Esophagus muscularis mucosa (tissue), 4 donors: ENCODE measurements around the gene IWS1. TPM values are rescaled to one million over a fixed set of nuclear protein-coding genes. Genes with fewer than 3 reads are reported as not detected.

Experiments
- DNase-seq: peaks from one replicate; pipeline ENCODE4 v3.0.0-alpha.2; 2017; ENCODE audit errors: extremely low spot score
- H3K27ac ChIP-seq, 4 donors: fragments of 200-600 bp; sonication (generic); replicated peaks in 1 of 4; 1 replicate in 3 of 4; 2 replicates in 1 of 4; pipeline ENCODE4 v1.5.1; 2016 to 2019; ENCODE audit warnings: mild to moderate bottlenecking in 1 of 4
- H3K27me3 ChIP-seq, 4 donors: fragments of 200-600 bp; sonication (generic); one replicate each; pipeline versions ENCODE4 v1.5.1 to v1.6.0; 2016 to 2019
- H3K36me3 ChIP-seq, 4 donors: fragments of 200-600 bp; sonication (generic); one replicate each; pipeline ENCODE4 v1.5.1; 2016 to 2019
- H3K4me1 ChIP-seq, 4 donors: fragments of 200-600 bp; sonication (generic); one replicate each; pipeline ENCODE4 v1.5.1; 2016 to 2019
- H3K4me3 ChIP-seq, 4 donors: fragments of 200-600 bp; sonication (generic); 1 replicate in 2 of 4; 2 replicates in 2 of 4; pipeline ENCODE4 v1.5.1; 2016 to 2019; ENCODE audit warnings: mild to moderate bottlenecking in 4 of 4, moderate library complexity in 1 of 4
- H3K9me3 ChIP-seq, 4 donors: fragments of 200-600 bp; sonication (generic); 1 replicate in 3 of 4; 2 replicates in 1 of 4; pipeline ENCODE4 v1.5.1; 2016 to 2019
- CTCF ChIP-seq, 3 experiments: fragments of 200-600 bp in 2 of 3; fragments of 450-650 bp in 1 of 3; sonication (generic) in 2 of 3; IDR thresholded peaks; one replicate each; pipeline ENCODE4 v1.5.1; 2017 to 2019; ENCODE audit warnings: antibody characterized with exemption in 3 of 3, mild to moderate bottlenecking in 2 of 3, moderate library complexity in 1 of 3
- EP300 ChIP-seq: sonication (generic); formaldehyde crosslinking; IDR thresholded peaks from one replicate; pipeline ENCODE4 v1.6.1; 2017; ENCODE audit warnings: antibody characterized with exemption
- POLR2A ChIP-seq: fragments of 450-650 bp; IDR thresholded peaks from one replicate; pipeline ENCODE4 v1.6.1; 2017; ENCODE audit warnings: antibody characterized with exemption, moderate library complexity, mild to moderate bottlenecking, low read depth
- POLR2AphosphoS5 ChIP-seq, 2 donors: sonication (generic); formaldehyde crosslinking; IDR thresholded peaks; one replicate each; pipeline ENCODE4 v1.6.1; 2017; ENCODE audit warnings: antibody characterized with exemption in 2 of 2
- WGBS: methylation state at CpG from one replicate; pipeline ENCODE4 v1.1.5; 2018; 5-methylcytosine and 5-hydroxymethylcytosine counted together
- intact Hi-C: fragments of 100-400 bp; cut with DNase I; formaldehyde crosslinking; loops from one replicate; pipeline ENCODE4 v1.15.1; 2023
- total RNA-seq, 4 donors: library from RNA; depleted of rRNA; stranded (reverse); fragments of >200 nt; gene quantifications; one replicate each; pipeline versions ENCODE4 v1.1.0 to v1.2.1, GENCODE V29; 2016

IWS1 gene
- 10 to 100 TPM; 32.6 to 38.1 (median 34.7) TPM for total RNA-seq

GRCh38 chr2:127526132-127527000, at the start of gene IWS1:
Gene IWS1, minus strand, starts transcription at chr2:127526489. Its CDS starts 281 bp downstream, at chr2:127526208.
- Histone ChIP-seq H3K4me3 (peak within 1 kb of the TSS; percentile 81 to 97 (median 94)), H3K4me1 (peaks cover 23 to 37% (median 28%) of the 10 kb centered on the region in 4 donors), H3K27me3 (no peaks in the 10 kb centered on the region), H3K27ac (peak within 1 kb of the TSS; percentile 96 to 97 (median 96)), H3K36me3 (peaks cover 4 to 23% (median 12%) of the 10 kb centered on the region in 4 donors), H3K9me3 (no peaks in the 10 kb centered on the region)
- TF ChIP-seq CTCF (IDR thresholded peaks at IDR 0.05) (peak in 2 of 3 experiments; percentile 34 to 48), POLR2AphosphoS5 (IDR thresholded peaks at IDR 0.05) (peak; percentile 82 to 97), POLR2A (peak; percentile 88), EP300 (peak; percentile 73)
- DNase-seq = peak; percentile 99
- intact Hi-C loops = loop anchor here (10.0 kb wide), 2 partner anchors 108 to 288 kb away; partner anchors contain the start of gene WDR33
- WGBS = 0% methylated on average over 22 of the region's 70 CpGs

- Histone ChIP-seq H3K4me1 (peaks cover 10 to 12% (median 11%) of the 10 kb centered on the region in 4 donors), H3K36me3 (no peaks in the 10 kb centered on the region), H3K27me3 (no peaks in the 10 kb centered on the region), H3K27ac (peak overlapping the region in 2 of 4 donors; percentile 11 to 22), H3K9me3 (no peaks in the 10 kb centered on the region), H3K4me3 (no peak overlapping the region)
- 65% methylated on average over 8 of the region's 11 CpGs for WGBS
- intact Hi-C loops = no loop called here
- DNase-seq = no peak
- TF ChIP-seq POLR2AphosphoS5 (IDR thresholded peaks at IDR 0.05) = no peak
These were observed 49.7 kb upstream of the IWS1 start for GRCh38 chr2:127575941-127576432.

GRCh38 chr2:127575185-127575765, 49.0 kb upstream of the IWS1 start:
- WGBS = 87% methylated on average over 4 of the region's 4 CpGs
- Histone ChIP-seq H3K27me3 (no peaks in the 10 kb centered on the region), H3K4me1 (peaks cover 10 to 19% (median 13%) of the 10 kb centered on the region in 4 donors), H3K36me3 (no peaks in the 10 kb centered on the region), H3K9me3 (no peaks in the 10 kb centered on the region), H3K4me3 (no peak overlapping the region), H3K27ac (no peak overlapping the region)
- TF ChIP-seq EP300 (no peak), CTCF (IDR thresholded peaks at IDR 0.05) (no peak), POLR2AphosphoS5 (IDR thresholded peaks at IDR 0.05) (no peak), POLR2A (no peak)
- intact Hi-C loops = no loop called here
- DNase-seq = no peak

GRCh38 chr2:127574656-127575055, 48.4 kb upstream of the IWS1 start:
- no peaks in the 10 kb centered on the region for H3K9me3 ChIP-seq
- intact Hi-C loops = no loop called here
- no peak overlapping the region for H3K4me3 ChIP-seq
- 88% methylated on average over 3 of the region's 3 CpGs for WGBS
- TF ChIP-seq POLR2A = no peak
- no peak for TF ChIP-seq CTCF (IDR thresholded peaks at IDR 0.05)
- TF ChIP-seq EP300 = no peak
- TF ChIP-seq POLR2AphosphoS5 (IDR thresholded peaks at IDR 0.05) = no peak
- H3K27me3 ChIP-seq = no peaks in the 10 kb centered on the region
- no peak for DNase-seq
- H3K27ac ChIP-seq = no peak overlapping the region
- no peaks in the 10 kb centered on the region for H3K36me3 ChIP-seq
- H3K4me1 ChIP-seq = peaks cover 16 to 26% (median 19%) of the 10 kb centered on the region in 4 donors

- WGBS = 94% methylated on average over 14 of the region's 17 CpGs
- intact Hi-C loops = no loop called here
- H3K36me3 ChIP-seq = no peaks in the 10 kb centered on the region
These were observed 47.5 kb upstream of the IWS1 start for GRCh38 chr2:127573771-127574170.

More at GRCh38 chr2:127573771-127574170, 47.5 kb upstream of the IWS1 start:
- Histone ChIP-seq H3K9me3 (no peaks in the 10 kb centered on the region), H3K4me3 (no peak overlapping the region), H3K4me1 (peaks cover 17 to 32% (median 23%) of the 10 kb centered on the region in 4 donors), H3K27me3 (no peaks in the 10 kb centered on the region), H3K27ac (no peak overlapping the region)
- DNase-seq = no peak
- no peak for TF ChIP-seq POLR2AphosphoS5 (IDR thresholded peaks at IDR 0.05)
- TF ChIP-seq CTCF (IDR thresholded peaks at IDR 0.05) = no peak
- TF ChIP-seq POLR2A = no peak
- no peak for TF ChIP-seq EP300
